Mammary epithelial cell (primary cell): Measurements from ENCODE around the gene BCL2L15.

Source experiments
- CTCF ChIP-seq, 2 donors: IDR thresholded peaks in 1 of 2; conservative IDR thresholded peaks in 1 of 2; 2 replicates each; pipeline ENCODE4 v1.5.1; 2011 to 2012; ENCODE audit warnings: inconsistent platforms in 2 of 2, low read length in 2 of 2, mild to moderate bottlenecking in 2 of 2, control low read depth in 1 of 2, low read depth in 1 of 2; ENCODE audit not compliant: insufficient read depth in 1 of 2; ENCODE audit errors: extremely low read depth in 1 of 2
- EZH2 ChIP-seq: IDR thresholded peaks from 2 replicates; pipeline ENCODE4 v1.6.1; 2012; ENCODE audit warnings: low read length, inconsistent platforms, borderline replicate concordance

GRCh38 chr1:113872219-113872935 is 15.0 kb downstream of the BCL2L15 start:
- no peak for TF ChIP-seq CTCF (conservative IDR thresholded peaks at IDR 0.05 in 1 of 2, IDR thresholded peaks at IDR 0.05 in 1 of 2; ENCODE audit: extremely low read depth in 1 of 2, insufficient read depth in 1 of 2, low read depth in 1 of 2, low read length in 2 of 2)
- TF ChIP-seq EZH2 = no peak
